HG03558 (cell line): Measurements from ENCODE around the gene TBRG1.

Source experiments
- ATAC-seq: cut with Tn5 transposase; IDR thresholded peaks from one replicate; pipeline ENCODE4 v1.9.1; 2021; ENCODE audit warnings: moderate number of reproducible peaks; ENCODE audit not compliant: unreplicated experiment; ENCODE audit errors: extremely low read depth

Gene TBRG1

DNA sequence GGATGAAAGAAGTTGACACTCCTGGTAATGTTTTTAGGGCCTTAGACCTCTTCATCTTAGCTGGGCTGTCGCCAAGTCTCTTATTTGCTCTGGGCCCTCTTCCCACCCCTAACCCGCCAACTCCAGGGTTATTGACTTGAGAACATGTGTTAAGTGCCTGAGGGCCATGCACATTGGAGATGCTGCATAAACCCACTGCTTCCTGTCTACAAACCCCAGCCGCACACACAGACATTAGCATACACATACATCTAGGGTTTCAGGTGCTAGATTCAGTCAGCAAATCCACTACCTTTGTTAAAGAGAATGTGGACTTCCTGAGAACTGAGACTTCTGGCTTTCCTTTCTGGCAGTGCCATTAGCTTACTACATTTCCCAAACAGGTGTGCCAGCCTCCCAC is 10.6 kb upstream of the TBRG1 start:
- ATAC-seq: no peak

DNA sequence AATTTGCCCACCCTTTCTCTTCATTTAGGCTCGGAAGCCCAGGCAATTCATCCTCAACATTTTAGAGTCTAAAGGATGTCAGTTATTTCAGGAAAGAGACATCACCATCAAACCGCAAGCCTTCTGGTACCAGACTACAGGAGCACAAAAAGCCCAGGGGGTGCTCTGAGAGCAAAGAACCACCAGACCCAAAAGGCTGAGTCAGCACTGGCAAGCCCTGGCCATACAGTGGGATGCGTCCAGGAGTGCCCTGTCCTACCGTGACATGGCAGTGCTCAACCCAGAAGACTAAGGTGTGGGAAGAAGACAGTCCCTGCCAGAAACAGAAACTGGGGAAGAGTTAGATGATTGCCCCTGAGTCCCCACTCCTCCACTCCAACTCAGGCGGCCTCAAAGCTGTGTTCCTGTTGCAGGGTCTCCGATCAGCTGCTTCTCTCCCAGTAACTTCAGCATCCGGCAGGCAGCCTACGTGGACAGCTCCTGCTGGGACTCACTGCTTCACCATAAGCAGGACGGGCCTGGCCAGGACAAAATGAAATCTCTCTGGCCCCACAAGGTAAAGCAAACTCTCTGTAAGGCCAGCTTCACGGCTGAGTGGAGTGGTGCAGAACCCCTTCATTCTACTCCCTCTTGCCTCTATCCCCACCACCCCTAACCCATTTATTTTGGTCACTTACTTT is 10.0 kb upstream of the TBRG1 start:
- ATAC-seq: no peak

DNA sequence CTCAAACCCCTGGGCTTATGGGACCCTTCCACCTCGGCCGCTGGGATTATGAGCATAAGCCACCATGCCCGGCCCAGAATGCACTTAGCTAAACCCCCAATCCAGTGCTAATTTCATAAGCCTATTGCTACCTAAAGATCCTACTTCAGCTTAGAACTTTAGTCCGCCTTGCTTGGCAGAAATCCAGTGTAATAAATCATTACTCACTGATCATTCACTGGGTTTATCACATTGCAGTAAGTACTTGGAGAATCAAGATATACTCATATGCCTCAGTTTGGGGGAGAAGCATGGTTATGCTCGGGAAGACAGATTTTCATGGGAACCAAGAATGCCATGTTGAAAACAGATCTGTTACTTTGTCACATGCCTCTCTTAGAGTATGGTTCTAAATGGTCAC is 3.8 kb upstream of the TBRG1 start:
- ATAC-seq: no peak

DNA sequence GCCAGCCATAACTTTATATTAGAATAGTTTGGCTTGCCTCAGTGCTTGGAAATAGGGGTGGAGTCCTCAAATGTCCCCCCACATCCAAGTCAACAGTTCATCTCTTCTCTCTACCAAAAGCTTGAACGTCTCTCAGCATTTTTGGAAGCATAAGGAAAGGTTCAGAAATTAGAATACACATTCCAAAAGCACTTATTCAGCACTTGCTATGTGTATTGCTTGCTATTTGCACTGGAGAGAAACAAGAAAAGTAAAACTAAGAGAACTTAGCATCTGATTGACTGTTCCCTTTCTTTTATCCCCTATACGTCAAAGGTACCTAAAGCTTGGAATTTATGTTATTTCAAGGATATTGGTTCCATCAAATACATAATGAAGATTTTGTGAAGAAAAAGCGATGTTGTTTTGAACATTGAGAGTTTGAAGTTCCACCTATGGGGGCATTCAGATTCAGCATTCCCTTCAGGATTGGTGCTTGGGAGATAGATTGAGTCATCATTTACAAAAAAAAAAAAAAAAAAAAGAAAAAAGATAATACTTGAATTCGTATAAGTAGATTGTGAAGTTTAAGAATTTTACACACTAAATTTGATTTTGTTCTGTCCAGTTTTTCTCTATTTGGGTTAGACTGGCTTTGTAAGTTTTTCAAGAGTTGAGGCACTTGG is 1.3 kb downstream of the TBRG1 start:
- ATAC-seq: no peak

DNA sequence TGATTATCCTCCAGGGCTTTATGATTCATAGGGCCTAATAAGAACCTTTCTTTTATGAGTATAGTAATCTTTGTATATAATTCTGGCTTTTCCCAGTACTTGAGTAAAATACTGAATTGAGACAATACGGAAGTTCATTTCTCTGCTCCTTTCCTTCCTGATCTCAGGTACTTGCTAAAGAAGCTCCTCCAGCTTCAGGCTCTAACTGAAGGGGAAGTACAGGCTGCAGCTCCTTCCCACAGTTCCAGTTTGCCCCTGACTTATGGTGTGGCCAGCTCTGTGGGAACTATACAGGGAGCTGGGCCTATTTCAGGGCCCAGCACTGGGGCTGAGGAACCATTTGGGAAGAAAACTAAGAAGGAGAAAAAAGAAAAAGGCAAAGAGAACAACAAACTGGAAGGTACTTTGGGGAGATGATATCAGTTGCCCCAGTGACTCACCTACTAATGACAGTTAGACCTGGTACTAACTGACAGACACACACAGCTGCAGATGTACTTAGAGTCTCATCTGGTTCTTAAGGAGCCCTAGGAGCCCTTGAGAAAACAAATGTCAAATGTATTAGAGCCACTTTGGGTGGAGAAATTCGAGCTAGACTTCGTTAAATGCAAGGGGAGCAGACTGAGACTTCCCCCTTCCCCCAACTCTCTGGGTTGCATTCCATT is 3.0 kb downstream of the TBRG1 start:
- no peak for ATAC-seq

DNA sequence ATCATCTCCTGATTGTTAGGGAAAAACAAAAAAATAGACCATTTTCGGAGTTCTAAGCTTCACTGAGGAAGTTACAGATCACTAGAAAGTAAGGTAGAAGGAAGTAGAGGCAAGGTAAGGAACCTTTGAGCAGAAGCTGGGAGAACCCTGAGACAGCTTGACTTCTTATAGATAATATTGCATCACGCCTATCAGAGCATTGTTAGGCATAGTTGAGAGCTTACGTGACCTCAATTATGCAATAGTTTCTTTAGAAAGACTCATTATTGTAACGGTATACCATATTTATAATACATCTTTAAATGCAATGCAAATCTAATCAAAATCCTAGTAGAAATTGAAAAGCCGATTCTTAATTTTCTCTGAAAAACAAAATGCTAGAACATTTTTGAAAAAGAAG is 4.9 kb downstream of the TBRG1 start:
- no peak for ATAC-seq

DNA sequence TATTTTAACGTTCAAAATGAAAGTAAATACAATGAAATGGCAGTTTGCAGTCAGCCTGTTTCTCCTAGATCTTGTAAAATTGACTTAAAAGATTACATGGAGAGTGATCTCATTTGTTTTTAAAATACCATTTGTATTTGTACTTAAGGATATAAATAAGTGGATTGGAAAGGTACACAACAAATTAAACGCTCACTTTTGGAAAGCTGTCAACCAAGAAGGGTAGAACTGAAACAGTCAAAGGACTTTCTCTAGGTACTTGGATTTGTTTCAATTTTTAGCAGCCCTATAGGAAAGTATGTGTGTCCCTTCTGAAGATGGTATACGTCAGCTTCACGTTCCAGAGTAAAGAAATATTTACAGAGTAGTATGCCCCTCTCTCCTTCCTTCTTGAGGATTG is 7.3 kb downstream of the TBRG1 start:
- no peak for ATAC-seq

DNA sequence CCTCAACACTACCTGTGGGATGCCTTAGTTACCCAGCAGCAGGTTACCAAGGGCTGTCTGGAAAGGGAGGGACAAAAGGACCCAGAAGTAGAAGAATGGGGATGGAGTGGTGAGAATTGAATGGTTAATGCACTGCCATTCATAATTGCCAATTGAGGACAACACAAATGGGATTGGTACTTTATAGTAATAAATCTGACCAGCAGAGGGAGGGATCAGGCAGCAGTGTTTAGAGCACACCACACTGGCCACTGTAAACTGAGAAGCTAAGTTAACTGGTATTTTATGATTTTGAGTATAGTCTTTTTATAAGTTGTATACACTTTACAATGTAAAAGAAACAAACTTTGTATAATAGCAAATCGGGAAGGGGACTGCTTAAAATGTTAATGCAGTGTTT is 10.7 kb downstream of the TBRG1 start:
- no peak for ATAC-seq

- no peak for ATAC-seq
These were observed 13.3 kb downstream of the TBRG1 start for GRCh38 chr11:124635932-124636331.

DNA sequence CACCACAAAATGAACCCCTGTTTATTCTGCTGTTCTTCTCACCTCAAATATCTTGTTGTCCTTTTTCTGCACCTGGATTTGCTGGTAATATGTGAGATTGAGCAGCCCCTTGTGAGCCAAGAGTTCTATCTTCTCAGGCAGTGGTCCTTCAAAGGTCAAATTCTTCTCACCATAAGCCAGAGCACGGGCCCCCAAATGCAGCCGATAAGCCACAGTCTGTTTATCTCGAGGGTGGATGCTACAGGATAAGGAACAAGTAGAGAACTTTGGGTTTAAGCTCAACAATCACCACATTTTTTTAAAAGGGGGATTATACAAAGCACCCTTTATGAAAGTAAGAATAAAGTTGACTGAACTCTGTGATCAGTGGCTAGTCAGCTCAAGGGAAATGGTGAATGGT is 15.8 kb downstream of the TBRG1 start:
- ATAC-seq: no peak

- ATAC-seq: no peak
These were observed 16.5 kb downstream of the TBRG1 start for GRCh38 chr11:124639186-124639585.

GRCh38 chr11:124640666-124641065 is 18.0 kb downstream of the TBRG1 start:
- ATAC-seq: no peak

- ATAC-seq: no peak
These were observed 20.0 kb downstream of the TBRG1 start for GRCh38 chr11:124642628-124643027.

DNA sequence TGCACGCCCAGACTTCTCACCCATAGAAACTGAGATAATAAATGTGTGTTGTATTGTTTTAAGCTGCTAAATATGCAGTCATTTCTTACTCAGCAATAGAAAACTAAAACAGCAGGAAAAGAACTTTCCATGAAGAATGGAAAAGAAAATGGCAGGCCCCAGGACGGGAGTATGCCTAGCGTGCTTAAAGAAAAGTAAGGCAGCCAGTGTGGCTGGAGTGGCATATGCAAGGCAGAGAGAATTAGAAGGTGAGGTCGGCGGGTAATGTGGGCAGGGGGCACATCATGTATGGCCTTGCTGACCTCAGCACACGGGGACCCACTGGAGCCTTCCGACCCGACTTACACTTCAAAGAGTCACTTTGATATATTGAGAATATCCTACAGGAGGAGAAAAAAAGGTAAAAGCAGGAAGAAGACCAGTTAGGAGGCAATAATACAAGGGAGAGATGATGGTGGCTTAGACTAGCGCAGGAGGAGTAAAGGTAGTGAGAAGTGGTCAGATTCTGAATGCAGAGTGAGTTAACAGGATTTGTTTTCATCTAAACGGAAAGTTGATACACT is 20.5 kb downstream of the TBRG1 start:
- ATAC-seq: no peak

DNA sequence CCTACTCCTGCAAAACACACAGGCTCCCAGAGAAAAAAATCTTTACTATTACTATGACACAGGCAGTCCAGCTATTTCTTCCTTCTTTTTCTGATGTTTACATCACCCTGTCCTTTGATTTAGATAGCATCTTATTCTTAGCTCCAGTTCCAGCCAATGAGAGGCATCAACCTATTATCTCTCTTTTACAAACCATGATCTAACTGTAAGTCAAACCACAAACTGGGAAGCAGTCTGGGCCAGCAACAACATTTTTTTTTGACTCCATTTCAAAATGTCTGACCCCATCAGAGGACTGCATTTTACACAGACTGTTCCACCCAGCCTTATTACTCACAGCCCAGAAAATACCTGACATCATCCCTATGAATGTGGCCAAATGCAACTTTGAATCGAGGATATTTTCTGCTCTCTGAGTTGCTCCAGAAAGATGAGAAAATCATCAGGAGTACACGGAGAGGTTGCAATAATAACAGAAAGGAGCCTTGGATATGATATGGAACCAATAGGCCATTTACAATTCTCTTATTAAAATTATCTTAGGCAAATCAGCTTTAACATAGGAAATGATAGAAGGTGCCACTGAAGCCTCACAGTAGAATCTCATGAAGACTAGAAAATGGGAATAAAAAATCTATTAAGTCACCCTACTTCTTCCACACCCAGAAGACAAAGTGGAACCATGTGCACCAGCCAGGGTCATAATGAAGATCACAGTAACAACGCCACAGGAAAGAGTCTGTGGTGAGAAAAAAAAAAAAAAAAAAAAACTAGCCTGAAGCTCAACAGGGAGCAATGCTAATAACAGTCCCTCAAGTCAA is 21.2 kb downstream of the TBRG1 start:
- ATAC-seq: no peak

GRCh38 chr11:124644426-124645280 is 22.0 kb downstream of the TBRG1 start:
- no peak for ATAC-seq

GRCh38 chr11:124646148-124646547 is 23.5 kb downstream of the TBRG1 start:
- ATAC-seq: no peak

DNA sequence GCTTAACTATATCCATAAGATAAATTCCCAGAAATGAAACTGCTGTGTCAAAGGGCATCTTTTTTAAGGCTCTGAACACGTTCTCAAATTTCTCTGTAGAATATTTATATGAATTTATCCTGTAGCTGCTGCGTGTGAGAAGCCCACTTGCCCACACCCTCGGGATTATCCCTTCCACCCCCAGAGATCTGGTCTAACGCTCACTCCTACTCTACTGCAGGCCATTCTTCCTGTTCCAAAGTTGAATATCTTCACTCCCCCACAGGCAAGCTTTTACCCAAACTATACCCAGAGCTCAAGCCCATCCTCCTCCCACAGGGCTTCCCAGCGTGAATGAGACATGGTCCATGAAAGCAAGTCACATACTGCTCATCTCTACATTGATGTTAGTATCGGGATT is 25.9 kb downstream of the TBRG1 start:
- ATAC-seq: no peak

GRCh38 chr11:124656774-124657630 is 34.3 kb downstream of the TBRG1 start:
- ATAC-seq: no peak
